Measurements from ENCODE around the gene PPP1R12A.
A peak's percentile ranks its signal among the peaks of the same experiment; 100 is the strongest.
"Not testable (repeated sequence)": the region's sequence is repeated elsewhere in the genome, so short reads cannot be mapped to it uniquely, and the experiment has no call there.

PPP1R12A gene

GRCh38 chr12:79935021-79935623, at the start of gene PPP1R12A:
TSS of gene PPP1R12A (minus strand) at chr12:79935097. CDS start at chr12:79934931, 166 bp downstream.
- DNase-seq = peak; percentile 95

GRCh38 chr12:79983986-79984620, 49.2 kb upstream of the PPP1R12A start:
- no peak for DNase-seq

- no peak for DNase-seq
Measured at GRCh38 chr12:79983492-79983891, 48.6 kb upstream of the PPP1R12A start.

- DNase-seq = no peak
Measured at GRCh38 chr12:79982086-79983062, 47.5 kb upstream of the PPP1R12A start.

- no peak for DNase-seq
Measured at GRCh38 chr12:79978692-79979091, 43.8 kb upstream of the PPP1R12A start.

GRCh38 chr12:79977856-79978460, 43.1 kb upstream of the PPP1R12A start:
- not testable (repeated sequence) for DNase-seq

GRCh38 chr12:79975143-79975542, 40.2 kb upstream of the PPP1R12A start:
- DNase-seq = no peak

- no peak for DNase-seq
Measured at GRCh38 chr12:79973801-79974200, 38.9 kb upstream of the PPP1R12A start.

- DNase-seq = no peak
Measured at GRCh38 chr12:79964100-79964627, 29.3 kb upstream of the PPP1R12A start.

GRCh38 chr12:79961411-79961810, 26.5 kb upstream of the PPP1R12A start:
- no peak for DNase-seq

- no peak for DNase-seq
Measured at GRCh38 chr12:79959484-79959883, 24.6 kb upstream of the PPP1R12A start.

- no peak for DNase-seq
Measured at GRCh38 chr12:79956896-79957295, 22.0 kb upstream of the PPP1R12A start.

GRCh38 chr12:79955561-79955960, 20.7 kb upstream of the PPP1R12A start:
- DNase-seq = no peak

GRCh38 chr12:79954037-79954610, 19.2 kb upstream of the PPP1R12A start:
- no peak for DNase-seq

- DNase-seq = no peak
Measured at GRCh38 chr12:79949098-79949497, 14.2 kb upstream of the PPP1R12A start.

- no peak for DNase-seq
Measured at GRCh38 chr12:79945433-79945832, 10.5 kb upstream of the PPP1R12A start.

GRCh38 chr12:79944565-79944964, 9.7 kb upstream of the PPP1R12A start:
- DNase-seq = no peak

- not testable (repeated sequence) for DNase-seq
Measured at GRCh38 chr12:79942846-79943245, 7.9 kb upstream of the PPP1R12A start.

GRCh38 chr12:79939728-79940310, 4.9 kb upstream of the PPP1R12A start:
- DNase-seq = no peak

GRCh38 chr12:79938843-79939242, 3.9 kb upstream of the PPP1R12A start:
- no peak for DNase-seq

GRCh38 chr12:79936670-79937069, 1.8 kb upstream of the PPP1R12A start:
- DNase-seq = no peak

Measured in stimulated activated CD8-positive, alpha-beta memory T cell treated with anti-CD3 and anti-CD28 coated beads, Interleukin-4, amount 100 ng/mL, for 48 hours (primary cell).